Measurements from ENCODE around the gene ADRM1.

The ADRM1 gene

DNA sequence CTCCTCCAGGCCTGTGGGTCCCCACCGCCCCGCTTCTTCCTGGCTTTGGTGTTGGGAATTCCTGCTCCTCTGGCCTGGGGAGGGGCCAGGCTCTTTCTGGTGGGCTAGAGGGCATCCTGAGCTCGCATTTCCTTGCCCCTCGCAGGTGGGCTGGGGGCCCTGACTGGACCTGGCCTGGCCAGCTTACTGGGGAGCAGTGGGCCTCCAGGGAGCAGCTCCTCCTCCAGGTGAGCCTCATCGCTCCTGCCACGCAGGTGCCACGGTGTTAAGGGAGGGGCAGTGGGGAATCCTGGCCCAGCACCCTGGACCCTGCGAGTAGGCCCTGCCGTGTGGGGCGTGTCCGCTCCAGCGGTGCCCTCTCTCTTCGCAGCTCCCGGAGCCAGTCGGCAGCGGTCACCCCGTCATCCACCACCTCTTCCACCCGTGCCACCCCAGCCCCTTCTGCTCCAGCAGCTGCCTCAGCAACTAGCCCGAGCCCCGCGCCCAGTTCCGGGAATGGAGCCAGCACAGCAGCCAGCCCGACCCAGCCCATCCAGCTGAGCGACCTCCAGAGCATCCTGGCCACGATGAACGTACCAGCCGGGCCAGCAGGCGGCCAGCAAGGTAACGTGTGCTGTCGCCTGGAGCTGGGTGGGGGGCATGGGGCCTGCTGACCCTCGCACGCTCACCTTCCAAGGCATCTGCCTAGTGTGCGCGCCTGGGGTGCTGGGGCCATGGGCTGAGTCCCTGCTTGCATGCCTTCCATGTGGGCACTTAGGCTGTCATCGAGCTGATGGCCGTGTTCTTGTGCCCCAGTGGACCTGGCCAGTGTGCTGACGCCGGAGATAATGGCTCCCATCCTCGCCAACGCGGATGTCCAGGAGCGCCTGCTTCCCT is 4.7 kb downstream of the ADRM1 start:
- H3K36me3 ChIP-seq (ENCODE audit: insufficient read depth, low read length), result peaks cover 61% of the 10 kb centered on the region
- H3K27me3 ChIP-seq (ENCODE audit: control insufficient read depth in 1 of 2, insufficient read depth in 2 of 2, low read length in 2 of 2), result no peaks in the 10 kb centered on the region
- no peak overlapping the region for H3K4me3 ChIP-seq (ENCODE audit: low read depth in 1 of 2, low read length in 2 of 2)
- H3K9me3 ChIP-seq (ENCODE audit: low read length), result no peaks in the 10 kb centered on the region
- no peak overlapping the region for H3K9ac ChIP-seq (ENCODE audit: low read length)
- peaks cover 21% of the 10 kb centered on the region for H3K4me1 ChIP-seq (ENCODE audit: insufficient read depth, low read length)
- peak overlapping the region; percentile 34 for H3K27ac ChIP-seq (ENCODE audit: low read depth, low read length)

DNA sequence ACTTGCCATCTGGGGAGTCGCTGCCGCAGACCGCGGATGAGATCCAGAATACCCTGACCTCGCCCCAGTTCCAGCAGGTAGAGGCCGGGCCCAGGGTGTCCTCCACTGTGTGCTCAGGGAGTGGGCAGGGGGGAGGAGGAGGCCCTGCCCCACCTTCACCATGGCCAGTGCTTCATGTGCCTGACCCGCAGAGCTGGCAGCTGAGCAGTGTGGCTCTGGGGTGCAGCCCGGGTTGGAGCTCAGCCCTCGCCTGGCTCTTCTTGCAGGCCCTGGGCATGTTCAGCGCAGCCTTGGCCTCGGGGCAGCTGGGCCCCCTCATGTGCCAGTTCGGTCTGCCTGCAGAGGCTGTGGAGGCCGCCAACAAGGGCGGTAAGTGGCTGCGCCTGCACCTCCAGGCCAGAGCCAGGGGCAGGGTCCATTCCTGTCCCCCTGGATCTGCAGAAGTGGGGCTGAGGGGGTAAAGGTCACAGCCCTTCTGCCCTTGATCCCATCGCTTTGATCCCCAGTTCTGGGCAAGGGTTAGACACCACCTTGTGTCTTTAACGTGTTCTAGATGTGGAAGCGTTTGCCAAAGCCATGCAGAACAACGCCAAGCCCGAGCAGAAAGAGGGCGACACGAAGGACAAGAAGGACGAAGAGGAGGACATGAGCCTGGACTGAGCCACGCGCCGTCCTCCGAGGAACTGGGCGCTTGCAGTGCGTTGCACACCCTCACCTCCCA is 5.5 kb downstream of the ADRM1 start:
- peaks cover 69% of the 10 kb centered on the region for H3K36me3 ChIP-seq (ENCODE audit: insufficient read depth, low read length)
- peaks cover 21% of the 10 kb centered on the region for H3K4me1 ChIP-seq (ENCODE audit: insufficient read depth, low read length)
- no peak overlapping the region for H3K9ac ChIP-seq (ENCODE audit: low read length)
- no peaks in the 10 kb centered on the region for H3K27me3 ChIP-seq (ENCODE audit: control insufficient read depth in 1 of 2, insufficient read depth in 2 of 2, low read length in 2 of 2)
- H3K27ac ChIP-seq (ENCODE audit: low read depth, low read length), result no peak overlapping the region
- H3K4me3 ChIP-seq (ENCODE audit: low read depth in 1 of 2, low read length in 2 of 2), result no peak overlapping the region
- no peaks in the 10 kb centered on the region for H3K9me3 ChIP-seq (ENCODE audit: low read length)

DNA sequence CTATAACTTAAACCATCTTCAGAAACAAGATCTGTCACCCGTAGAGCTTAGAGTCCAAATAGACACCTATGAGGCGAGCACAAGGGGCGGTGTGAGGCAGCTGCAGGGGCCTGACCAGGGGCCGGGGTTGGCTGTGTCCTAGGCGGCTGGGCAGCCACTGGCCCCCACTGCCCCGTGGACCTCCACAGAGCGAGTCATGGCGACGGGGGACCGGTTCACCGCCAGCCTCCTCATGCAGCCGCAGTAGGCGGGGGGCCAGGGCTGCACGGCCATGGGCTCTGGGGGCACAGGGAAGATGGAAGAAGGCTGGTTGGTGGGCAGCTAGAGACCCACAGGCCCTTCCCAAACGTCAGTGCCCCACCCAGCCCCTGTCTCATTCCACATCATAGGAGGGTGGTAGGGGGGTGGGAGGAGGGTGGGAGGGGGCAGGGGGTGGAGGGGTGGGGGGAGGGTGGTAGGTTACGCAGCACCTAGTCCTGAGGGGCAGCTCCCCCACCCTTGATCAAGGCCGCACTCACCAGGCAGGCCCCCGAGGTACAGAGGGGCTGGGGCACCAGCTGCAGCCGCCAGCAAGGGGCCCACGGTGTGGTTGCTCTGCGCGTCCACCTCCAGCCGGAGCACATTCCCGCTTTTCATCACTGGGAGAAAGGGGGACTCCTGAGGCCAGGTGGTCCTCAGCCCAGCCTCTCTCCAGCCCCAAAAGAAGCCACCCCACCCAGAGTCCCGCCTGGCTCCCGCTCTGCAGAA is 6.6 kb downstream of the ADRM1 start:
- H3K36me3 ChIP-seq (ENCODE audit: insufficient read depth, low read length), result peaks cover 74% of the 10 kb centered on the region
- H3K27me3 ChIP-seq (ENCODE audit: control insufficient read depth in 1 of 2, insufficient read depth in 2 of 2, low read length in 2 of 2), result no peaks in the 10 kb centered on the region
- no peak overlapping the region for H3K4me3 ChIP-seq (ENCODE audit: low read depth in 1 of 2, low read length in 2 of 2)
- H3K9ac ChIP-seq (ENCODE audit: low read length), result no peak overlapping the region
- peaks cover 12% of the 10 kb centered on the region for H3K4me1 ChIP-seq (ENCODE audit: insufficient read depth, low read length)
- H3K9me3 ChIP-seq (ENCODE audit: low read length), result no peaks in the 10 kb centered on the region
- no peak overlapping the region for H3K27ac ChIP-seq (ENCODE audit: low read depth, low read length)

DNA sequence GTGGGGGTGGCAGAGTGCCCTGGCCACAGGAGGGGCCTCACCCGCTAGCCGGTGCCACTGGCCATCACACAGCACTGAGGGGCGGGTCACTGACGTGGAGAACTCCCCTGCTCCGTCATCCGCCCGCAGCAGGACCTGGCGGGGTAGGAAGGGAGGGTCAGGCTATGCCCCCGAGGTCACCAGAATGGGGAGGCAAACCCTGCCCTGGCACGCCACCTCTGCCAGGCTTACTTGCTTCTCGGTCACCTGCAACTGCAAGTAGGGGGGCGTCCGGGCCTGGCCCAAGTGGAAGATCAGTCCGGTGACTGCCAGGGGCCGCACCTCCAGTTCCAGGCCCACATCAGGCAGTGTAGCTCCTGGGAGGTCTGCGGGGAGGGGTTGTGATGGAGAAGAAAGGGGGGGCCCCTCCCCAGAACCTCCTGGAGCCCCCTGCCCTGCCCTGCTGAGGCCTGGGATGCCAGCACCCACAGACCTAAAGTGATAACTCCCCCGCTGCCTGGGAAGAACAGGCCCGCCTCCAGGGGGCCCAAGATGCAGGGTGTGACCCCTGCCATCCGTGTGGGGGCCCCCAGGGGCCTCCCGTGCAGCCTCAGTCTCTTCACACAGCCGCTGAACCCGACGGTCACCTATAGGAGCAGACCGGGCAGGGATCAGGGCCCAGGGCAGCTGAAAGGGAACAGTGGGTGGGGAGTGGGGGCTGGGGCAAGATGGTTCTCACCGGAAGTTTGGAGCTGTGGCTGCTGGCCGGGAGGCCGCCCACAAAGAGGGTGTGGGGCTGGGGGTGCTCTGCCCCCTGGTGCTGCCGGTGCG is 7.4 kb downstream of the ADRM1 start:
- no peaks in the 10 kb centered on the region for H3K27me3 ChIP-seq (ENCODE audit: control insufficient read depth in 1 of 2, insufficient read depth in 2 of 2, low read length in 2 of 2)
- H3K9ac ChIP-seq (ENCODE audit: low read length), result no peak overlapping the region
- peaks cover 4% of the 10 kb centered on the region for H3K4me1 ChIP-seq (ENCODE audit: insufficient read depth, low read length)
- no peak overlapping the region for H3K4me3 ChIP-seq (ENCODE audit: low read depth in 1 of 2, low read length in 2 of 2)
- no peaks in the 10 kb centered on the region for H3K9me3 ChIP-seq (ENCODE audit: low read length)
- H3K27ac ChIP-seq (ENCODE audit: low read depth, low read length), result no peak overlapping the region
- peaks cover 76% of the 10 kb centered on the region for H3K36me3 ChIP-seq (ENCODE audit: insufficient read depth, low read length)

DNA sequence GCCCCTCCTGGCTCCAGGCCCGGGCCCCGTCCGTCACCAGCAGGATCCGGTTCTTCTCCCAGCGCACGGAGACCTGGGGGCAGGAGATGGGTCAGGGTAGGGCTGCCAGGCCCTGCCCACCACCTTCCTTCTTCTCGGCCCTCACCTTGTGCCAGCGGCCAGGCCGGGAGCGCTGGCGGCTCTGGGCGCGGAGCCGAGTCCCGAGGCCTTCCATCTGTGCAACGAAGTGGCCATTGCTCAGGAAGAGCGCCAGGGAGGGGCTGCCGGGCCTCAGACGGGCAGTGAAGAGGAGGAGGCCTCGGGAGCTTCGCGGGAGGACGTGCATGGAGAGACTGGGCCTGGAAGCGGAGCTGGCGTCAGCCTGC is 7.9 kb downstream of the ADRM1 start:
- Histone ChIP-seq H3K4me3 (ENCODE audit: low read depth in 1 of 2, low read length in 2 of 2) (no peak overlapping the region), H3K27me3 (ENCODE audit: control insufficient read depth in 1 of 2, insufficient read depth in 2 of 2, low read length in 2 of 2) (no peaks in the 10 kb centered on the region), H3K27ac (ENCODE audit: low read depth, low read length) (no peak overlapping the region), H3K4me1 (ENCODE audit: insufficient read depth, low read length) (no peaks in the 10 kb centered on the region), H3K9me3 (ENCODE audit: low read length) (no peaks in the 10 kb centered on the region), H3K36me3 (ENCODE audit: insufficient read depth, low read length) (peaks cover 78% of the 10 kb centered on the region), H3K9ac (ENCODE audit: low read length) (no peak overlapping the region)

DNA sequence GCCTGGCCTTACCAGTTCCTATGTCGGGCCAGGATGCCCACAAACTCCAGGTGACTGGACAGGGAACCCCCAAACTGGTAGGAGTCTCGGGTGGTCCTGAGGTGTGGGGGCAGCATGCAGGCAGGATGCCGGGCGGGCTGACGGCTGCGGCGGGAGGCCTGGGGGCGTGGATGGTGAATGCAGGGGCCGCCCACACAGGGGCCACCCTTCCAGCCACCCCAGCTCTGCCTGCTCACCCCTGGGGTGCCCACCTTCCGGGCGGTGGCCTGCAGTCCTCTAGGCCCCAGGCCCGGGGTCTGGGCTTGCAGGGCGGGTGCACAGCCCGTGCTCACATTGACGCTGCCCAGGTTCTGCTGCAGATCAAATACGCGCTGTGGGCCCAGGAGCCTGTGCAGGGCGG is 8.4 kb downstream of the ADRM1 start:
- H3K36me3 ChIP-seq (ENCODE audit: insufficient read depth, low read length), result peaks cover 78% of the 10 kb centered on the region
- H3K9me3 ChIP-seq (ENCODE audit: low read length), result no peaks in the 10 kb centered on the region
- H3K27ac ChIP-seq (ENCODE audit: low read depth, low read length), result no peak overlapping the region
- H3K4me3 ChIP-seq (ENCODE audit: low read depth in 1 of 2, low read length in 2 of 2), result no peak overlapping the region
- no peaks in the 10 kb centered on the region for H3K27me3 ChIP-seq (ENCODE audit: control insufficient read depth in 1 of 2, insufficient read depth in 2 of 2, low read length in 2 of 2)
- H3K9ac ChIP-seq (ENCODE audit: low read length), result no peak overlapping the region
- H3K4me1 ChIP-seq (ENCODE audit: insufficient read depth, low read length), result no peaks in the 10 kb centered on the region

DNA sequence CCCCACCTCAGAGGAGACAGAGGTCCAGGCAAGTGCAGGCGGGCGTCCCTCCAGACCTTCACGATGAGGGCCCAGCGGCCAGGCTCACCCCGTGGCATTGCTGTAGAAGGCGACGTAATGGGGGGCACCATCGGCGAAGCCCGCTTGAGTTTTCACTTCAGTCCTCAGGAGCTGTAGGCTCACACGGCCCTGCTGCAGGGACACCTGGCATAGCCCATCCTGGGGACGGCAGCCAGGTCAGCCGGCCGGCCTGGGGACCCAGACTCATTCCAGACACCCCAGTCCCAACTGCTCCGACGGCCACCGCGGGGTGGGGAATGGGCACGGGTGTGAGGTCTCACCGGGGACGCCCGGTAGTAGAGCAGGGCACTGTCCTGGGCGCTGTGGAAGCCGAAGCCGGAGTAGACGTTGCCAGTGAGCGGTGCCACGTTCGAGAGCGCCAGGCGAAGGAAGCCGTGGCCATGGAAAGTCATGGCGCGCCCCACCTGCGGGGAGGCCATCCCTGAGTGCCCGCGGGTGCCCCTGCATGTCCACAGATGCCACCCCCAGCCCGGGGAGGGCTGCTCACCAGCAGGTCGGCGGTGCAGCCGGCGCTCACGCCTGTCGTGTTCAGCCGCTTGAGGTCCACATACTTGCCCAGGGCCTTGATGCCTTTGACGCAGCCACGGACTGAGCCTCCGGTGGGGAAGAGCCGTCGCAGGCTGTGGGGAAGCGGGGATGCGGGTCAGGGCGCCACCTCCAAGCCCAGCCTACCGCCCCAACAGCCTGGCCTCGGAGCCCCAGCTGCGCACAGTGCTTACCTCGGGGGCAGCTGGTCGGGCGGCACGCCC is 9.2 kb downstream of the ADRM1 start:
- no peaks in the 10 kb centered on the region for H3K4me1 ChIP-seq (ENCODE audit: insufficient read depth, low read length)
- H3K4me3 ChIP-seq (ENCODE audit: low read depth in 1 of 2, low read length in 2 of 2), result no peak overlapping the region
- no peaks in the 10 kb centered on the region for H3K27me3 ChIP-seq (ENCODE audit: control insufficient read depth in 1 of 2, insufficient read depth in 2 of 2, low read length in 2 of 2)
- no peak overlapping the region for H3K9ac ChIP-seq (ENCODE audit: low read length)
- no peak overlapping the region for H3K27ac ChIP-seq (ENCODE audit: low read depth, low read length)
- no peaks in the 10 kb centered on the region for H3K9me3 ChIP-seq (ENCODE audit: low read length)
- peaks cover 78% of the 10 kb centered on the region for H3K36me3 ChIP-seq (ENCODE audit: insufficient read depth, low read length)

DNA sequence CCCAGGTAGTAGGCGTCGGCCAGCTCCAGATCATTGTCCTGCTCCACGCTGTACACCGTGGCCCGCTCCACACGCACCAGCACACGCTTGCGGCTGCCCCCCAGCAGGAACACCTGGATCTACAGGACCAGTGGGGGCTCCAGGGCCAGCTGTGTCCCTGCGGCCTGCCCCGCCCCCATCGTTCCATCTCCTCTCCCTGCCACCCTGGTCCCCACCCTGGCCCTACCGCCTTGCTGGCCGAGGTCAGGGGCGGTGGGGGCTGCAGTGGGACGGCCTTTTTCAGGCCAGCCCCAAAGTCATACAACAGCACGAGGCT is 9.8 kb downstream of the ADRM1 start:
- H3K36me3 ChIP-seq (ENCODE audit: insufficient read depth, low read length), result peaks cover 78% of the 10 kb centered on the region
- H3K27me3 ChIP-seq (ENCODE audit: control insufficient read depth in 1 of 2, insufficient read depth in 2 of 2, low read length in 2 of 2), result no peaks in the 10 kb centered on the region
- no peak overlapping the region for H3K27ac ChIP-seq (ENCODE audit: low read depth, low read length)
- H3K4me1 ChIP-seq (ENCODE audit: insufficient read depth, low read length), result no peaks in the 10 kb centered on the region
- no peak overlapping the region for H3K9ac ChIP-seq (ENCODE audit: low read length)
- H3K9me3 ChIP-seq (ENCODE audit: low read length), result no peaks in the 10 kb centered on the region
- H3K4me3 ChIP-seq (ENCODE audit: low read depth in 1 of 2, low read length in 2 of 2), result no peak overlapping the region

DNA sequence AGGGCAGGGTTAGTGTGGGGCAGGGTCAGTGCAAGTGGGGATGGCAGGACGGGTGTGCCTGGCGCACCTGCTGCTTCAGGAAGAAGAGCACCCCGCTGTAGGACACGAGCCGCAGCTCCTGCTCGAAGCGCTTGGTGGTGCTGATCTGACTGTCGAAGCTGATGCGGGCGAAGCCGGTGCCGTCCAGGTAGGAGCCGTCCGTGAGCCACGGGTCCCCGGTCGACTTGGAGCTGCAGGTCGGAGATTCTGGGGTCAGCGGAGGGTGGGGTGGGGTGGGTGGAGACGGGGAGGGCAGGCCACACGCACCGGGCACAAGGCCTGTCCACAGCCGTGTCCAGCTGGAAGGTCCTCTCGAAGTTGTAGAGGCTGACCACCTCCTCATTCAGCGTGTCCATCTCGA is 10.2 kb downstream of the ADRM1 start:
- no peaks in the 10 kb centered on the region for H3K9me3 ChIP-seq (ENCODE audit: low read length)
- H3K9ac ChIP-seq (ENCODE audit: low read length), result no peak overlapping the region
- H3K4me3 ChIP-seq (ENCODE audit: low read depth in 1 of 2, low read length in 2 of 2), result no peak overlapping the region
- H3K27me3 ChIP-seq (ENCODE audit: control insufficient read depth in 1 of 2, insufficient read depth in 2 of 2, low read length in 2 of 2), result no peaks in the 10 kb centered on the region
- H3K27ac ChIP-seq (ENCODE audit: low read depth, low read length), result no peak overlapping the region
- peaks cover 75% of the 10 kb centered on the region for H3K36me3 ChIP-seq (ENCODE audit: insufficient read depth, low read length)
- no peaks in the 10 kb centered on the region for H3K4me1 ChIP-seq (ENCODE audit: insufficient read depth, low read length)

DNA sequence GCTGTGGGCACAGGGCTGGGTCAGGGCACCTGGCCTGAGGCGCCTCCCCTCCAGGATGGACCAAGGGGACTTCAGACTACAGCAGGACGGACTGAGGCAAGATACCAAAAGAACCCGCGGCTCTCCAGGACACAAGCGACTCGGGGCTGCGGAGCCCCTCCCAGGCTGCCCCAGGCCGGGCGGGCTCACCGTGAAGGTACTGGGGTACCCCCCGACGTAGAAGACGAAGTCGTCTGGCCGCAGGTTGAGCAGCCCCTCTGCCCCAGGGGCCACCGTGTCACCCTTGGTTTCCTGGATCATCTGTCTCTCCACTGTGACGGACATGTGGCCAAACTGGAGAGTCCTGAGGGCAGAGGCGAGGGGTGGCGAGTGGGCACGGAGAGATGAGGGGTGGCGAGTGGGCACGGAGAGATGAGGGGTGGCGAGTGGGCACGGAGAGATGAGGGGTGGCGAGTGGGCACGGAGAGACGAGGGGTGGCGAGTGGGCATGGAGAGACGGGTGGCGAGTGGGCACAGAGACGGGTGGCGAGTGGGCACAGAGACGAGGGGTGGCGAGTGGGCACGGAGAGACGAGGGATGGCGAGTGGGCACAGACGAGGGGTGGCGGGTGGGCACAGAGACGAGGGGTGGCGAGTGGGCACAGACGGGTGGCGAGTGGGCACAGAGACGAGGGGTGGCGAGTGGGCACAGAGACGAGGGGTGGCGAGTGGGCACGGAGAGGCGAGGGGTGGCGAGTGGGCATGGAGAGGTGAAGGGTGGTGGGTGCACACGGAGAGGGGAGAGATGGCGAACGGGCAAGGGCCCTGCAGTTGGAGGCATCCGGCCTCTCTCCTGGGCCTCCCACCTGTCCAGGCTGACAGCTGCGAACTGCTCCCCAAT is 10.9 kb downstream of the ADRM1 start:
- H3K4me1 ChIP-seq (ENCODE audit: insufficient read depth, low read length), result no peaks in the 10 kb centered on the region
- no peak overlapping the region for H3K27ac ChIP-seq (ENCODE audit: low read depth, low read length)
- no peak overlapping the region for H3K9ac ChIP-seq (ENCODE audit: low read length)
- H3K36me3 ChIP-seq (ENCODE audit: insufficient read depth, low read length), result peaks cover 69% of the 10 kb centered on the region
- no peaks in the 10 kb centered on the region for H3K9me3 ChIP-seq (ENCODE audit: low read length)
- no peaks in the 10 kb centered on the region for H3K27me3 ChIP-seq (ENCODE audit: control insufficient read depth in 1 of 2, insufficient read depth in 2 of 2, low read length in 2 of 2)
- H3K4me3 ChIP-seq (ENCODE audit: low read depth in 1 of 2, low read length in 2 of 2), result no peak overlapping the region

Data from muscle layer of colon (tissue), 2 donors.